WTC11 (cell line): Measurements from ENCODE around the gene SLC37A3.

Experiments
- CBFB ChIP-seq: sonication (generic); formaldehyde crosslinking; IDR thresholded peaks from 2 replicates; pipeline ENCODE4 v1.8.1; 2022; ENCODE audit warnings: mild to moderate bottlenecking, low read depth, missing genetic modification reagents
- CREM ChIP-seq: sonication (generic); formaldehyde crosslinking; IDR thresholded peaks from 2 replicates; pipeline ENCODE4 v1.8.1; 2022; ENCODE audit warnings: mild to moderate bottlenecking, missing genetic modification reagents, moderate library complexity
- JUN ChIP-seq: sonication (generic); formaldehyde crosslinking; IDR thresholded peaks from 2 replicates; pipeline ENCODE4 v1.8.0; 2023; ENCODE audit warnings: mild to moderate bottlenecking, missing genetic modification reagents
- NFYB ChIP-seq: sonication (generic); formaldehyde crosslinking; conservative IDR thresholded peaks from 2 replicates; pipeline ENCODE4 v1.8.0; 2022; ENCODE audit warnings: low read depth, missing genetic modification reagents
- SMAD4 ChIP-seq: sonication (generic); formaldehyde crosslinking; IDR thresholded peaks from 2 replicates; pipeline ENCODE4 v1.8.0; 2022; ENCODE audit warnings: mild to moderate bottlenecking, missing genetic modification reagents
- TP53 ChIP-seq: sonication (generic); formaldehyde crosslinking; IDR thresholded peaks from 2 replicates; pipeline ENCODE4 v1.8.1; 2023; ENCODE audit warnings: mild to moderate bottlenecking, missing genetic modification reagents
- TF ChIP-seq, protein P1 (sequence below): fragments of 250-450 bp; sonication (Bioruptor Pico); IDR thresholded peaks from 2 replicates; pipeline ENCODE4 v2.1.2; 2022; ENCODE audit warnings: mild to moderate bottlenecking, moderate library complexity
- TF ChIP-seq, protein P2 (sequence below): sonication (generic); formaldehyde crosslinking; IDR thresholded peaks from 2 replicates; pipeline ENCODE4 v1.8.1; 2023; ENCODE audit warnings: mild to moderate bottlenecking, missing genetic modification reagents, borderline replicate concordance
- TF ChIP-seq, protein P3 (sequence below): sonication (generic); formaldehyde crosslinking; IDR thresholded peaks from 2 replicates; pipeline ENCODE4 v1.8.0; 2022; ENCODE audit warnings: mild to moderate bottlenecking, missing genetic modification reagents
- TF ChIP-seq, protein P4 (sequence below): sonication (generic); formaldehyde crosslinking; IDR thresholded peaks from 2 replicates; pipeline ENCODE4 v1.8.1; 2022; ENCODE audit warnings: low read depth, mild to moderate bottlenecking, moderate library complexity, missing genetic modification reagents, borderline replicate concordance
- TF ChIP-seq, protein P5 (sequence below): fragments of 200-600 bp; IDR thresholded peaks from 2 replicates; pipeline ENCODE4 v1.8.0; 2022; ENCODE audit warnings: antibody characterized with exemption

DNA sequence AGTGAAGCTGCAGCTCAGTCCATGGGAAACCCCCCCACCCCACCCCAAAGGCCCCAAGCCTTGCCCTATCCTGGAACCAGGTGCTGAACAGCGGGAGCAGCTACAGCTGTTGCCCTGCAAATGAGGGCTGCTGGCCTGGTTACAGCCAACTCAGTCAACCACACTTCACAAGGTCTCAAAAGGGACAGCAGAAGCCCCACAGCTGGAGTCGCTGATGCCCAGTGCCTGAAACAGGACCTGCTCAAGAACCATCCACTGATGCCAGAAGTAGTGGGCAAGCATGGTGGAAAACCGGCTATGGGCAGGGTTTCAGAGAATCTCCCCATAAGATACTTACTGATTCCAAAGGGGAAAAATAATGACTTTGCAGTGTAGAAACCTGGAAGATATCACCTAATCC is 110.3 kb downstream of the SLC37A3 start:
- TF ChIP-seq, protein P1, sequence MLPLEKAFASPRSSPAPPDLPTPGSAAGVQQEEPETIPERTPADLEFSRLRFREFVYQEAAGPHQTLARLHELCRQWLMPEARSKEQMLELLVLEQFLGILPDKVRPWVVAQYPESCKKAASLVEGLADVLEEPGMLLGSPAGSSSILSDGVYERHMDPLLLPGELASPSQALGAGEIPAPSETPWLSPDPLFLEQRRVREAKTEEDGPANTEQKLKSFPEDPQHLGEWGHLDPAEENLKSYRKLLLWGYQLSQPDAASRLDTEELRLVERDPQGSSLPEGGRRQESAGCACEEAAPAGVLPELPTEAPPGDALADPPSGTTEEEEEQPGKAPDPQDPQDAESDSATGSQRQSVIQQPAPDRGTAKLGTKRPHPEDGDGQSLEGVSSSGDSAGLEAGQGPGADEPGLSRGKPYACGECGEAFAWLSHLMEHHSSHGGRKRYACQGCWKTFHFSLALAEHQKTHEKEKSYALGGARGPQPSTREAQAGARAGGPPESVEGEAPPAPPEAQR (CRISPR knock-in tag): no peak
- no peak for TF ChIP-seq SMAD4 (CRISPR knock-in tag)
- TF ChIP-seq TP53 (CRISPR knock-in tag): no peak
- no peak for TF ChIP-seq CBFB (CRISPR knock-in tag)
- no peak for TF ChIP-seq NFYB
- no peak for TF ChIP-seq JUN (CRISPR knock-in tag)
- TF ChIP-seq CREM: no peak
- TF ChIP-seq, protein P2, sequence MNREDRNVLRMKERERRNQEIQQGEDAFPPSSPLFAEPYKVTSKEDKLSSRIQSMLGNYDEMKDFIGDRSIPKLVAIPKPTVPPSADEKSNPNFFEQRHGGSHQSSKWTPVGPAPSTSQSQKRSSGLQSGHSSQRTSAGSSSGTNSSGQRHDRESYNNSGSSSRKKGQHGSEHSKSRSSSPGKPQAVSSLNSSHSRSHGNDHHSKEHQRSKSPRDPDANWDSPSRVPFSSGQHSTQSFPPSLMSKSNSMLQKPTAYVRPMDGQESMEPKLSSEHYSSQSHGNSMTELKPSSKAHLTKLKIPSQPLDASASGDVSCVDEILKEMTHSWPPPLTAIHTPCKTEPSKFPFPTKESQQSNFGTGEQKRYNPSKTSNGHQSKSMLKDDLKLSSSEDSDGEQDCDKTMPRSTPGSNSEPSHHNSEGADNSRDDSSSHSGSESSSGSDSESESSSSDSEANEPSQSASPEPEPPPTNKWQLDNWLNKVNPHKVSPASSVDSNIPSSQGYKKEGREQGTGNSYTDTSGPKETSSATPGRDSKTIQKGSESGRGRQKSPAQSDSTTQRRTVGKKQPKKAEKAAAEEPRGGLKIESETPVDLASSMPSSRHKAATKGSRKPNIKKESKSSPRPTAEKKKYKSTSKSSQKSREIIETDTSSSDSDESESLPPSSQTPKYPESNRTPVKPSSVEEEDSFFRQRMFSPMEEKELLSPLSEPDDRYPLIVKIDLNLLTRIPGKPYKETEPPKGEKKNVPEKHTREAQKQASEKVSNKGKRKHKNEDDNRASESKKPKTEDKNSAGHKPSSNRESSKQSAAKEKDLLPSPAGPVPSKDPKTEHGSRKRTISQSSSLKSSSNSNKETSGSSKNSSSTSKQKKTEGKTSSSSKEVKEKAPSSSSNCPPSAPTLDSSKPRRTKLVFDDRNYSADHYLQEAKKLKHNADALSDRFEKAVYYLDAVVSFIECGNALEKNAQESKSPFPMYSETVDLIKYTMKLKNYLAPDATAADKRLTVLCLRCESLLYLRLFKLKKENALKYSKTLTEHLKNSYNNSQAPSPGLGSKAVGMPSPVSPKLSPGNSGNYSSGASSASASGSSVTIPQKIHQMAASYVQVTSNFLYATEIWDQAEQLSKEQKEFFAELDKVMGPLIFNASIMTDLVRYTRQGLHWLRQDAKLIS: no peak
- TF ChIP-seq, protein P3, sequence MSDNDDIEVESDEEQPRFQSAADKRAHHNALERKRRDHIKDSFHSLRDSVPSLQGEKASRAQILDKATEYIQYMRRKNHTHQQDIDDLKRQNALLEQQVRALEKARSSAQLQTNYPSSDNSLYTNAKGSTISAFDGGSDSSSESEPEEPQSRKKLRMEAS: no peak
- TF ChIP-seq, protein P4, sequence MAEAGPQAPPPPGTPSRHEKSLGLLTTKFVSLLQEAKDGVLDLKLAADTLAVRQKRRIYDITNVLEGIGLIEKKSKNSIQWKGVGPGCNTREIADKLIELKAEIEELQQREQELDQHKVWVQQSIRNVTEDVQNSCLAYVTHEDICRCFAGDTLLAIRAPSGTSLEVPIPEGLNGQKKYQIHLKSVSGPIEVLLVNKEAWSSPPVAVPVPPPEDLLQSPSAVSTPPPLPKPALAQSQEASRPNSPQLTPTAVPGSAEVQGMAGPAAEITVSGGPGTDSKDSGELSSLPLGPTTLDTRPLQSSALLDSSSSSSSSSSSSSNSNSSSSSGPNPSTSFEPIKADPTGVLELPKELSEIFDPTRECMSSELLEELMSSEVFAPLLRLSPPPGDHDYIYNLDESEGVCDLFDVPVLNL (CRISPR knock-in tag): no peak
- TF ChIP-seq, protein P5, sequence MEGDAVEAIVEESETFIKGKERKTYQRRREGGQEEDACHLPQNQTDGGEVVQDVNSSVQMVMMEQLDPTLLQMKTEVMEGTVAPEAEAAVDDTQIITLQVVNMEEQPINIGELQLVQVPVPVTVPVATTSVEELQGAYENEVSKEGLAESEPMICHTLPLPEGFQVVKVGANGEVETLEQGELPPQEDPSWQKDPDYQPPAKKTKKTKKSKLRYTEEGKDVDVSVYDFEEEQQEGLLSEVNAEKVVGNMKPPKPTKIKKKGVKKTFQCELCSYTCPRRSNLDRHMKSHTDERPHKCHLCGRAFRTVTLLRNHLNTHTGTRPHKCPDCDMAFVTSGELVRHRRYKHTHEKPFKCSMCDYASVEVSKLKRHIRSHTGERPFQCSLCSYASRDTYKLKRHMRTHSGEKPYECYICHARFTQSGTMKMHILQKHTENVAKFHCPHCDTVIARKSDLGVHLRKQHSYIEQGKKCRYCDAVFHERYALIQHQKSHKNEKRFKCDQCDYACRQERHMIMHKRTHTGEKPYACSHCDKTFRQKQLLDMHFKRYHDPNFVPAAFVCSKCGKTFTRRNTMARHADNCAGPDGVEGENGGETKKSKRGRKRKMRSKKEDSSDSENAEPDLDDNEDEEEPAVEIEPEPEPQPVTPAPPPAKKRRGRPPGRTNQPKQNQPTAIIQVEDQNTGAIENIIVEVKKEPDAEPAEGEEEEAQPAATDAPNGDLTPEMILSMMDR: no peak
